Ovary (tissue), 9 donors: Measurements from ENCODE around the gene UBE2S. TPM values are rescaled to one million over a fixed set of nuclear protein-coding genes. Genes with fewer than 3 reads are reported as not detected.

Experiments used
- DNase-seq, 5 donors: peaks; one replicate each; pipeline ENCODE4 v3.0.0-alpha.2; 2019 to 2020
- H3K27ac ChIP-seq, 2 donors: fragments of 200-600 bp; one replicate each; pipeline versions ENCODE4 v1.5.1 to v1.8.0; 2019 to 2022
- H3K27me3 ChIP-seq: fragments of 200-600 bp; one replicate; pipeline ENCODE4 v1.8.0; 2022
- H3K36me3 ChIP-seq: fragments of 200-600 bp; sonication (generic); one replicate; pipeline ENCODE4 v1.5.1; 2019
- H3K4me1 ChIP-seq: one replicate; pipeline ENCODE4 v1.8.1; 2013; ENCODE audit warnings: mild to moderate bottlenecking, moderate library complexity; ENCODE audit not compliant: insufficient read depth
- H3K4me3 ChIP-seq: fragments of 200-600 bp; sonication (generic); one replicate; pipeline ENCODE4 v1.5.1; 2017
- H3K9me3 ChIP-seq, 2 donors: fragments of 200-600 bp in 1 of 2; sonication (generic) in 1 of 2; one replicate each; pipeline versions ENCODE4 v1.5.1 to v1.8.1; 2013 to 2019; ENCODE audit warnings: mild to moderate bottlenecking in 1 of 2, moderate library complexity in 1 of 2
- CTCF ChIP-seq, 3 donors: fragments of 450-650 bp in 2 of 3; fragments of 200-600 bp in 1 of 3; IDR thresholded peaks; one replicate each; pipeline versions ENCODE4 v1.5.1 to v1.8.0; 2016 to 2022; ENCODE audit warnings: antibody characterized with exemption in 3 of 3, mild to moderate bottlenecking in 1 of 3
- EP300 ChIP-seq: sonication (generic); formaldehyde crosslinking; IDR thresholded peaks from one replicate; pipeline ENCODE4 v1.6.1; 2017; ENCODE audit warnings: antibody characterized with exemption
- POLR2A ChIP-seq: fragments of 450-650 bp; IDR thresholded peaks from one replicate; pipeline ENCODE4 v1.6.1; 2017; ENCODE audit warnings: antibody characterized with exemption, mild to moderate bottlenecking, moderate library complexity
- WGBS, 3 donors: extraction: QIAGEN DNeasy Blood & Tissue Kit in 1 of 3; methylation state at CpG; one replicate each; pipeline versions ENCODE4 v1.1.5 to v1.1.7; 2013 to 2017; 5-methylcytosine and 5-hydroxymethylcytosine counted together
- intact Hi-C, 4 donors: fragments of 100-400 bp; cut with DNase I; formaldehyde crosslinking; loops; one replicate each; pipeline versions ENCODE4 v1.11.0 to v1.15.1; 2022 to 2023
- polyA plus RNA-seq, 2 donors: library from polyadenylated mRNA; stranded (reverse); fragments of 200-250 nt in 1 of 2; fragments of 350-450 nt in 1 of 2; fragmentation: Illumina TruSeq in 1 of 2; extraction: RNeasy Lipid Tissue Mini Kit (QIAGEN cat#74804) in 1 of 2; gene quantifications; one replicate each; pipeline ENCODE4 v1.2.3, GENCODE V29; 2013 to 2014
- total RNA-seq, 7 donors: library from RNA; depleted of rRNA in 2 of 7; stranded (reverse); fragments of >200 nt in 2 of 7; fragmentation: NEBNext Ultra II Directional in 3 of 7; extraction: Animal tissue kit (Norgen Biotek cat#: 25700) in 3 of 7; gene quantifications; one replicate each; pipeline versions ENCODE4 v1.1.0 to v1.2.4, GENCODE V29; 2016 to 2023
- donor health status: DM: no; HTN: no; CAD: no; lungs with moderate emphysema.
- donor health status: DM: no; HTN: no; CAD: no.
- donor health status: Bipolar disorder and iron deficiency.
- donor health status: DM: yes; HTN: yes; CAD: no.
- donor health status: DM: no; HTN: no; CAD: no.
- donor health status: DM: yes; HTN: yes; CAD: no.

UBE2S gene
- total and polyA plus RNA-seq, 9 donors = 3.2 to 30.1 (median 16.1) TPM

DNA sequence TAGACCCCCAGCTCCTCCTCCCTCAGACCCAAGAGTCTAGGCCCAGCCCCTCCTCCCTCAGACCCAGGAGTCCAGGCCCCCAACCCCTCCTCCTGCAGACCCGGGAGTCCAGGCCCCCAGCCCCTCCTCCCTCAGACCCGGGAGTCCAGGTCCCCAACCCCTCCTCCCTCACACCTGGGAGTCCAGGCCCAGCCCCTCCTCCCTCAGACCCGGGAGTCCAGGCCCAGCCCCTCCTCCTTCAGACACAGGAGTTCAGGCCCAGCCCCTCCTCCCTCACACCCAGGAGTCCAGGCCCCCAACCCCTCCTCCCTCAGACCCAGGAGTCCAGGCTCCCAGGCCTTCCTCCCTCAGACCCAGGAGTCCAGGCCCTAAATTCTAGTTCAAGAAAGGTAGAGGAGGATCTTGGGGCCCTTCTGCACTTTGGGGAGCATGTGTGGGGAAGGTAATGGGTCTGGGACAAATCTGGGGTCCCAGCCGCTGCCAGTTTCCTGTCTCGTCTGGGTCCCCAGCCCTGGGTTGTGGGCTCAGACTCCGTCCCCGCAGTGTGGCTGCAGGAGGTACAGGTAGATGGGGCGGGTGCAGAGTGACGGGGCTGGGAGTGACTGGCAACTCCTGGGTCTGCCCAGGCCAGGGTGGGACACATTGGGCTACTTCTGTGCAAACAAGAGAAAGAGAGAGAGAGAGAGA, 34.1 kb downstream of the UBE2S start:
- TF ChIP-seq POLR2A (no peak), CTCF (IDR thresholded peaks at IDR 0.05) (no peak), EP300 (no peak)
- Histone ChIP-seq H3K36me3 (no peaks in the 10 kb centered on the region), H3K4me1 (no peaks in the 10 kb centered on the region), H3K27me3 (peaks cover under 1% of the 10 kb centered on the region), H3K27ac (no peak overlapping the region), H3K4me3 (no peak overlapping the region), H3K9me3 (no peaks in the 10 kb centered on the region)
- 61 to 83% (median 75%) methylated on average over 6 to 9 of the region's 9 CpGs for WGBS, 3 donors
- intact Hi-C loops = loop anchor here in 2 of 4 donors (10.0 kb wide), 2 partner anchors 89 to 229 kb away; partner anchors contain the start of genes BRSK1 (in 1 of the 2), HSPBP1 (in 1 of the 2) and TNNT1 (in 1 of the 2)
- DNase-seq = no peak

GRCh38 chr19:55372316-55373081, 35.1 kb downstream of the UBE2S start:
- TF ChIP-seq EP300 (no peak), CTCF (IDR thresholded peaks at IDR 0.05) (no peak), POLR2A (no peak)
- Histone ChIP-seq H3K27me3 (peaks cover 2% of the 10 kb centered on the region), H3K27ac (no peak overlapping the region), H3K4me1 (no peaks in the 10 kb centered on the region), H3K36me3 (no peaks in the 10 kb centered on the region), H3K4me3 (no peak overlapping the region), H3K9me3 (no peaks in the 10 kb centered on the region)
- intact Hi-C loops = loop anchor here in 2 of 4 donors (10.0 kb wide), 2 partner anchors 88 to 228 kb away; partner anchors contain the start of genes BRSK1 (in 1 of the 2), HSPBP1 (in 1 of the 2) and TNNT1 (in 1 of the 2)
- 53 to 61% (median 56%) methylated on average over 20 to 24 of the region's 24 CpGs for WGBS, 3 donors
- DNase-seq = no peak

GRCh38 chr19:55370305-55370988, 37.1 kb downstream of the UBE2S start, which contains the start of gene IL11:
IL11 (minus strand) TSS chr19:55370463; CDS start chr19:55370310, 153 bp downstream.
- no peak for DNase-seq
- intact Hi-C loops = loop anchor here in 2 of 4 donors (10.0 kb wide), 2 partner anchors 86 to 226 kb away; partner anchors contain the start of genes BRSK1 (in 1 of the 2), HSPBP1 (in 1 of the 2) and TNNT1 (in 1 of the 2)
- H3K27ac ChIP-seq = no peak within 1 kb of the TSS
- 10 to 20% (median 11%) methylated on average over 19 to 32 of the region's 32 CpGs for WGBS, 3 donors
- H3K36me3 ChIP-seq = no peaks in the 10 kb centered on the region
- no peak within 1 kb of the TSS for H3K4me3 ChIP-seq
- no peak for TF ChIP-seq POLR2A
- TF ChIP-seq EP300 = no peak
- no peak for TF ChIP-seq CTCF (IDR thresholded peaks at IDR 0.05)
- H3K27me3 ChIP-seq = peaks cover 2% of the 10 kb centered on the region
- H3K9me3 ChIP-seq = no peaks in the 10 kb centered on the region
- H3K4me1 ChIP-seq = no peaks in the 10 kb centered on the region
